AG04450 (cell line): Measurements from ENCODE around the gene CTBP2. TPM values are rescaled to one million over a fixed set of nuclear protein-coding genes. Genes with fewer than 3 reads are reported as not detected.

Source experiments
- CTCF ChIA-PET: fragments of 300-600, 350-600 bp; formaldehyde crosslinking; extraction: SDS; loops from one replicate; lab custom pipeline; 2022; ENCODE audit warnings: antibody characterized with exemption, inconsistent platforms; lab: Charles Lee
- POLR2A ChIA-PET: fragments of 350-600 bp; formaldehyde crosslinking; extraction: SDS; loops from one replicate; lab custom pipeline; 2021; ENCODE audit warnings: antibody characterized with exemption, inconsistent platforms; lab: Yijun Ruan, JAX
- DNase-seq: peaks from one replicate; pipeline ENCODE4 v3.0.0-alpha.2; 2011; ENCODE audit warnings: low read depth, low spot score
- H3K27ac ChIP-seq: one replicate; pipeline ENCODE4 v1.5.1; 2012; ENCODE audit warnings: low read depth, low read length, control low read depth
- H3K27me3 ChIP-seq: one replicate; pipeline ENCODE4 v1.6.0; 2012; ENCODE audit warnings: low read length; ENCODE audit not compliant: control insufficient read depth, insufficient read depth
- H3K4me3 ChIP-seq: 2 replicates; pipeline ENCODE4 v1.5.1; 2011; ENCODE audit warnings: mild to moderate bottlenecking, low read depth, low read length, control low read depth
- H3K9me3 ChIP-seq: 2 replicates; pipeline ENCODE4 v1.5.1; 2012; ENCODE audit warnings: low read length; ENCODE audit not compliant: control insufficient read depth, insufficient read depth
- CTCF ChIP-seq: IDR thresholded peaks from 2 replicates; pipeline ENCODE4 v1.5.1; 2011; ENCODE audit warnings: low read depth, low read length, control low read depth, inconsistent platforms
- polyA plus RNA-seq: library from polyadenylated mRNA; depleted of rRNA; stranded (reverse); fragments of >200 nt; gene quantifications from 2 replicates; pipeline ENCODE4 v1.2.3, GENCODE V29; 2011

CTBP2 gene
- polyA plus RNA-seq, 1 experiment = 52.5 TPM

- Histone ChIP-seq H3K9me3 (no peaks in the 10 kb centered on the region; the same call in 1 of the 2 replicates), H3K27me3 (no peaks in the 10 kb centered on the region), H3K27ac (no peak overlapping the region), H3K4me3 (no peak overlapping the region)
- CTCF ChIA-PET = interaction anchor here (0.6 to 1.3 kb wide), 2 partner anchors 32 to 619 kb away, joined by 3 to 7 read pairs; partner anchors contain the start of gene LHPP
- no peak for TF ChIP-seq CTCF
- no peak for DNase-seq
- POLR2A ChIA-PET = no interaction called here
Observed at GRCh38 chr10:125080296-125080695, 80.1 kb downstream of the CTBP2 start.

- Histone ChIP-seq H3K4me3 (no peak overlapping the region), H3K27me3 (no peaks in the 10 kb centered on the region), H3K9me3 (no peaks in the 10 kb centered on the region; the same call in 1 of the 2 replicates), H3K27ac (no peak overlapping the region)
- ChIA-PET CTCF (interaction anchor here (0.9 kb wide), 1 partner anchor 10 kb away, joined by 3 read pairs; no protein-coding TSS in a partner anchor), POLR2A (no interaction called here)
- no peak for DNase-seq
- no peak for TF ChIP-seq CTCF
Observed at GRCh38 chr10:125079091-125079600, 81.2 kb downstream of the CTBP2 start.

GRCh38 chr10:125076891-125077541 lies 83.3 kb downstream of the CTBP2 start:
- DNase-seq = no peak
- no peak overlapping the region for H3K4me3 ChIP-seq
- H3K27ac ChIP-seq = no peak overlapping the region
- no peaks in the 10 kb centered on the region; the same call in 1 of the 2 replicates for H3K9me3 ChIP-seq
- POLR2A ChIA-PET = no interaction called here
- H3K27me3 ChIP-seq = no peaks in the 10 kb centered on the region
- CTCF ChIA-PET = no interaction called here
- TF ChIP-seq CTCF = no peak

GRCh38 chr10:125076121-125076825 lies 84.1 kb downstream of the CTBP2 start:
- Histone ChIP-seq H3K27ac (no peak overlapping the region), H3K9me3 (no peaks in the 10 kb centered on the region; the same call in 1 of the 2 replicates), H3K27me3 (no peaks in the 10 kb centered on the region), H3K4me3 (no peak overlapping the region)
- POLR2A ChIA-PET = no interaction called here
- TF ChIP-seq CTCF = no peak
- no peak for DNase-seq
- CTCF ChIA-PET = interaction anchor here (1.1 to 2.1 kb wide), 2 partner anchors 19 to 28 kb away, joined by 3 to 8 read pairs; no protein-coding TSS in a partner anchor
